NK-92 (cell line): Measurements from ENCODE around the gene ZC3H12C.
"Not testable (repeated sequence)": the region's sequence is repeated elsewhere in the genome, so short reads cannot be mapped to it uniquely, and the experiment has no call there.

Source experiments
- DNase-seq: peaks from one replicate; lab custom pipeline; 2025; ENCODE audit not compliant: unreplicated experiment; lab: John Stamatoyannopoulos, UW

ZC3H12C gene

DNA sequence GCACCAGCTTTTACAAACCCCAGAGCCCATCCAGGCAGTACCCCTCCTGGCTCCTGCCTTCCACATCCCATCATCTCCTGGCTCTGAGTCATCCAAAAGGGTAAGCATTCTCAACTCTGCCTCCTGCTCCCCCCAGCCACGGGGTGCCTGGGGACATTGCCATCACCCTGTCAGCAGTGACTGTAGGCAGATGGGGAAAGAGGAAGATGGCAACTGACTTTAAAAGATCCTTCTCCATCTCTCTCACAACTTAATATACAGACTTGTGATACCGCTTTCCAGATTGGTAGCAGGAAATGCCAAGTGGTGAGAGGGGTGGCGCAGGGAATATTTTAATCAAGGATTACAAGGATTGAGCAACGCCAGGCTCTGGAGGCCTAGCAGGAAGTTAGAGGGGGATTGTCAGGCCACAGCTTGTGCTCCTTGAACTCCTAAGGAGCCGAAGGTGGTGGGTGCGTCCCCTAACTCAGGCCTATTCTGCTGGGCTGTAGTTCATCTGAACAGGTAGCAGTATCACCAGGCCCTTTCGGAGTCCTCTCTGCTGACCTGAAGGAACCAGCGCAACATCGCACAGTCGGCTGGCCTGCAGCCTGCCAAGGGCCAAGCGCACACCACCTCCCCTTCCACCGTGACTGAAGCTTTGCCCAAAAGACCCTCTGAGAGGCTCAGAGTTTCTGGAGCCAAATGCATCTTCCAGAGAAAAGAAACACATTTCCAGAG, 83.3 kb downstream of the ZC3H12C start:
- DNase-seq = no peak

DNA sequence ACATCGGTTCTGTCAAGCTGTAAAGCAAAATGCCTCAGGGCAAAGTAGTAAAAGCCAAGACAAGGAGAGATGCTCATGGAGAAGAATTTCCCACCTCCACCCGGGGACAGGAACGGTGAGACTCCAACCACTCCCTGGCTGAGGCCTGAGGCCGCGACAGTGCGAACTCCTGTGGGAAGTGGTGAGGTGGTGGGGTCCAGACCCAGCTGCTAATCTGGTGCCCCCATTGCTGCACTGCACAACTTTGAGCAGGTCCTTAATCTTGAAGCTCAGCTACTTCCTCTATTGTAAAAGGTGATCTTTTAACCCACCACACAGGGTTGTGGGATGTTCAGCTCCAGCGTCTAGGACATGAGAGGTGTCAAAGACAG, 83.9 kb downstream of the ZC3H12C start:
- DNase-seq = no peak

DNA sequence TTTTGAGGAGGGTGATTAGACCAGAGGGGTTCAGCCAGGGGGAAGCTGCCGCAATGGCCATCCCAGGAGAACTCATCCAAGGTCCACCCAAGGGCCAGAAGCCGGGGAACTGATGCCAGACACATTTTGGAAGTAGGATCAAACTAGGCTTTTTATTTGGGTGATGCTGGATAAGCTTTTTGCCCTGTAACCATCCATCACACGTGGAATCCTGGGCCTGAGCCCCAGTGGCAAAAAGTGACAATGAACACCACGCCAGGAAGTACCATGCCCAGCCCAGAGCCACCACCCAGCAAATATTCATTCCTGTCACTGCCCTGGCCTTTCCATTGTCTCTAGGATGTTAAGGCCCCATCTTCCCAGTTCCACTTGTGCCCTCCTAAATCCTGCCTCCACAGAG, 85.9 kb downstream of the ZC3H12C start:
- DNase-seq = no peak

DNA sequence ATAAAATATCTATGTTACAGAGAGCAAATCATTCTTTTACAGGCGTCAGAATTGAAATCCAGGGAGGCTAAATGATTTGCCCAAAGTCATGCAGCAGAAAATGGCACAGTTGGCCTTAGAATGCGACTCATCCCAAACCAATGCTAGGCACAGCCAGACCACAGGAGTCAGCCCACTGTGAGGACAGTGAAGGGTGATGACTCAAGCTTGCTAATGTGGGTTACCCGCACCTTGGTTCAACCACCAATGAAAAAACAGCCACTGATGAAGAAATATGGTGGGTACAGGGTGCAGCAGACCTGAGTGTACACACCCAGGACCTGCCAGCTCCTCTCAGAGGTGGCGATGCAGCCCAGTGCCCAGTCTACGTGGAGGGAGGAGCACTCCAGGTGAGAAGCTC, 89.7 kb downstream of the ZC3H12C start:
- no peak for DNase-seq

DNA sequence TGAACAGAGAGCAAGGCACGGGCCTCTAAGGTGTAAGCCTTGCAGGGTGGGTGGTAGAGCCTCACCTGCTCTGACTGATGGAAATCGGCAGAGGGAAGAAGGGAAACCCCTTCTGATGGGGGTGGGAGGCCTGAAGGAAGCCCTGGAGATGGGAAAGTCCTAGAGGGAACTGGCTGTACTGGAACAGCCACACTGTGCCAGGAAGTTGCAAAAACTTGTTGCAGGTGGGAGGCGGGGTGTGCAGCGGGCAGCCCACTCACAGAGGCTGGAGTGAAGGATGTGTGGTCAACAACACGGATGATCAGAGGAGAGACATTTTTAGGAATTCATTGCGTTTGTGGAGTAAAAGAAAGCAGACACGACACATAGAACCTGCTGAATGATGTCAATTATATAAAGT, 91.3 kb downstream of the ZC3H12C start:
- DNase-seq = no peak

DNA sequence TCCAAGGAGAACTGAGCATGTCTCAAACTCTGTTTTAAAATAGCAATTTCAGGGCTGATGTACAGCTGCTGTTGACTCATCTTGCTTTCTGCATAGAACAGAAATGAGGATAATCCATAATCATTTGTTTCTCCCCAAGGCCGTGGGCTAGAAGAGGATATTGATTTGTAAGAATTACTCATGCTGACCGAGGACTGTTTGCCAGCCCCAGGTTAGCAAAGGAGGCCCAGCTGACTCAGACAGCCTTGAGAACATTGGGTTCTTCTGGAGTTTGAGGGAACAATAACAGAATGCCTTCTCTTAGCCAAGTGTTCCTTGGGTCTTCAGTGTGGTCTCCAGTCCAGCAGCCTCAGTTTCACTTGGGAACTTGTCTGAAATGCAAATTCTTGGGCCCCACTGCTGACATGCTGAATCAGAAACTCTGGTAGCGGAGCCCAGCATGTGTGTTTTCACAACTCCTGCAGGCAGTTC, 92.0 kb downstream of the ZC3H12C start:
- no peak for DNase-seq

DNA sequence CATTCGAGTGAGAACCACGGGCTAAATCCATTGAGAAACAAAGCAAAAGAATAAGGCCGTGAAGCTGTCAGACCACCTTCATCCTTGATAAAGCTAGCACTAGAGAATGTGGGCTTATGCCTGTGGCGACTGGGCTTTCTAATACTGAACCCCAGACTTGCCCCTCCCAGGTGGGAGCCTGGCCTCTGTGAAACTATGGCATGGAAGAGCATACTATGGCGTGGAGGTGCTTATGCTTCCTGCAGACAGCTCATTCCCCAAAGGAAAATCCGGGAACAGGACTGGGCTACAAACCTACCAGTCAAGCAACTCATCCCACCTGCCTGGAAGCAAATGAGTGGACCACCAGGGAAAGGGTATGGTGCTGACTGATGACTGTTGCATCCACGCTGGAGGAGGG, 92.4 kb downstream of the ZC3H12C start:
- DNase-seq = no peak

DNA sequence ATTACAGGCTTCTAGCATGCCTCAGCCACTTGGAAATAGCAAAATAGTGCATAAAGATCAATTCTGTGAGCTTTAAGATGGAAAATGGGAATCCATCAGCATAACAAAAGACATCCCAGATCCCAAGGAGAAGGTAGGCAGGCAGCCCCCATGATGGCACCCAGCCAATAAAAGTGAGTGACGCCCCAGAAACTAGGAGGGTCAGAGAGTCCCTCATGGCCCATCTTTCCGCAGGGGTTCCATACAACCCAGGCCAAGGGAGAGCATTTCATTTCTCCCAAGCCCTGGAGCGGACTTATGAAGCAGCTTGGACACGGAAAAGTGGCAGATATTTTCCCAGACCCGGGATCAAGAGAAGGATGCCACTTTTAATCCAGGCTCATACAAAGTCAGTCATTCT, 93.3 kb downstream of the ZC3H12C start:
- DNase-seq = no peak

DNA sequence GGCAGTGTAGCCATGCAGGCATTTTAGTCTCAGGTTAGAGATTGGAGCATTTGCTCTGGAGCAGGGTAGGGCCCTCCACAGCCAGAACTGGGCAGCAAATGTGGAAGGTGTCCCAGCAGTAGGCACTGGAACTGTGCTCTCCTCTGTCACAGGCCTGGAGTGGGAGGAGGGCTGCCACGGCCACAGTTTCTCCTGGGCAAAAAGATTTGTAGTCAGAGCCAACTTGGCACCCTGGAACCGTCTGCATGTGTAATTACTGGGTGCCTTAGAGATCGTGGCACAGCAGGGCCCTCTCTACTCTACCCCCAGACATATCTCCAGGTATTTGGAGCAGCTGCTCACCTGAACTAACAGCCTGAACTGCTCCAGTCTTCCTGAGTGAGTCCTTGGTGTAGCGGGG, 93.7 kb downstream of the ZC3H12C start:
- no peak for DNase-seq

DNA sequence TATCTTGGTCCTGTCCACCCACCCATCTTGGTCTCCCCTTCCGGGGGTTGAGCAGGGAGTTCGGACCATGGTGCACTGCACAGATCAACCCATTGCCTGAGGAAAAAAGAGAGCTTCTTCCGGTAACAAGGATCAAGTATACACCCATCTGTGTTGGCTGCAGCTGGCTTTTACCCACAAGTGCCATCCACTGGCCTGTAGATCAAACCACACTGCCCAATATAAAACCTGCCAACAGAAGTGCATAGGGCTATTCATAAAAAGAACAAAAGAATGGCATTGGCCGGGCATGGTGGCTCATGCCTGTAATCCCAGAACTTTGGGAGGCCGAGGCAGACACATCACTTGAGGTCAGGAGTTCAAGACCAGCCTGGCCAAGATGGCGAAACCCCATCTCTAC, 94.5 kb downstream of the ZC3H12C start:
- DNase-seq = no peak

DNA sequence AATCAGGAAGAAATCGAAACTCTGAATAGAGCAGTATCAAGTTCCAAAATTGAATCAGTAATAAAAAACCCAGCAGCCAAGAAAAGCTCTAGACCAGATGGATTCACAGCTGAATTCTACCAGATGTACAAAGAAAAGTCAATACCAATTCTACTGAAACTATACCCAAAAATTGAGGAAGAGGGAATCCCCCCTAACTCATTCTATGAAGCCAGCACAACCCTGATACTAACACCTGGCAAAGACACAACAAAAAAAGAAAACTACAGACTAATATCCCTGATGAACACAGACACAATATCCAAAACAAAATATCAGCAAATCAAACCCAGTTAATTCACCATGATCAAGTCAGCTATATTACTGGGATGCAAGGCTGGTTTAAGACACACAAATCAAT, 97.7 kb downstream of the ZC3H12C start:
- DNase-seq = no peak

DNA sequence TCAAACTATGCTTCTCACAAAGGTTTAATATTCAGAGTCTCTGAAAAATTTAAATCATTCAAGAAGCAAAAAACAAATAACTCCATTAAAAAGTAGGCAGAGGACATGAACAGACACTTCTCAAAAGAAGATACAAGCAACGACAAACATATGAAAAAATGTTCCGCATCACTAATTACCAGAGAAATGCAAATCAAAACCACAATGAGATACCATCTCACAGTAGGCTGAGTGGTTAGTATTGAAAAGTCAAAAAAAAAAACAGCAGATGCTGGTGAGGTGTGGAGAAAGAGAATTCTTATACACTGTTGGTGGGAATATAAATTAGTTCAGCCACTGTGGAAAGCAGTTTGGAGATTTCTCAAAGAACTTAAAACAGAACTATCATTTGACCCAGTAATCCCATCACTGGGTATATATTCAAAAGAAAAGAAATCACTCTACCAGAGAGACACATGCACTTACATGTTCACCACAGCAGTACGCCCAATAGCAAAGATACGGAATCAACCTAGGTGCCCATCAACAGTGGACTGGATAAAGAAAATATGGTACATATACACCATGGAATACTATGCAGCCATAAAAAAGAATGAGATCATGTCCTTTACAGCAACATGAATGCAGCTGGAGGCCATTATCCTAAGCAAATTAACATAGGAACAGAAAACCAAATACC, 99.6 kb downstream of the ZC3H12C start:
- DNase-seq = not testable (repeated sequence)

DNA sequence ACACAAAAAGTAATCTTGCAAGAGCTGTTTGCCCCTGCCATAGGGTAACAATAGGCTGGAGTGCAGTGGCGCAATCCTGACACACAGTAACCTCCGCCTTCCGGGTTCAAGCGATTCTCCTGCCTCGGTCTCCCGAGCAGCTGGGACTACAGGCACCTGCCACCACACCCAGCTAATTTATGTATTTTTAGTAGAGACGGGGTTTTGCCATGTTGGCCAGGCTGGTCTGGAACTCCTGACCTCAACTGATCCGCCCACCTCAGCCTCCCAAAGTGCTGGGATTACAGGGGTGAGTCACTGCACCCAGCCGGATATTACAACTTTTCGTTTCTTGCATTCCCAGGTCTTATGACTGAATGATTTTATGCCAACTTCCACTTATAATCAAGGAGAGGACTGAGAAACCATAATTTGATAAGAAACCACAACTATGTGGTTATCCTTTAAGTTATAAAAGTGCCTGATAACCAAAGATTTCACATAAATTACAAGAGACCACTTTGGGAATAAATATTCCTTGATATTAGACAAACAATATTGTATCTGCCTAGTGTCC, 101.1 kb downstream of the ZC3H12C start:
- DNase-seq = not testable (repeated sequence)

DNA sequence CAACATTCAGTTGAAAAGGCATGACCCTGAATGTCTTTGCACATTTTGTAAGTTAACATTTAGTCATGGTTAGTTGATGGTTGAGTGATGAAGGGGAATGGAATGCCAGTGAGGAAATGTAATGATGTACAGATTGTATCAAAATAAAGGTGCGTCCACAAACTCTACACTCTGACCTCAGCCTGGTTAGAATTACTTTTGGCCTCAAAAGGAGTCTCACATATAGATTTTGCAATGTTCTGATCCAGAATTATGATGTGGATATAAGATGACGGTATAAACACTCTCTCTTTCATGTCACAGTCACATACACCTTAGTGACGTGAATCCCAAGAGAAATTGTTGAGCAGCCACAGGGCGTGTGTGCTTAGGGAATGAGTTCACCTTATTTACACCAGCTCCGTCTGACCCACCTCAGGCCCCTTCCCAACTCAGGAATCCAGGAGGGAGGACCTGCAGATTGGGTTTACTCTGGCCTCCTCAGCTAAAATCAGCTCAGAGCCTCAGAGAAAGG, 103.1 kb downstream of the ZC3H12C start:
- DNase-seq = no peak

DNA sequence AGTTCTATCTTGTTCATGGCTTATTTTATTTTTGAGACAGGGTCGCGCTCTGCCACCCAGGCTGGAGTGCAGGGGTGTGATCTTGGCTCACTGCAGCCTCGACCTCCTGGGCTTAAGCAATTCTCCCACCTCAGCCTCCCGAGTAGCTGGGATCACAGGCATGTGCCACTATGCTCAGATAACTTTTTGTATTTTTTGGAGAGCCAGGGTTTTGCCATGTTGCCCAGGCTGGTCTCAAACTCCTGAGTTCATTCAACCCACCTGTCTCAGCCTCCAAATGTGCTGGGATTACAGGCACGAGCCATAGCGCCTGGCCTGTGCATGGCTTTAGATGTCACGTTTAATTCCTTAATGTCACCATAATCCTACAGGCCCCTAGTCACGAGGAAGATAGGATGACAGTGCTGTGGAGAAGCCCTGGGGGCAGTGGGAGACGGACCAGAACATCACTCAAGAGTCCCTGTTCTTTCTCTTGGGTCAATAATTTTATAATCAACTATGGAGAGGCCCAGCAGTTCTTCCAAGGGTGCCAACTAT, 103.8 kb downstream of the ZC3H12C start:
- no peak for DNase-seq

DNA sequence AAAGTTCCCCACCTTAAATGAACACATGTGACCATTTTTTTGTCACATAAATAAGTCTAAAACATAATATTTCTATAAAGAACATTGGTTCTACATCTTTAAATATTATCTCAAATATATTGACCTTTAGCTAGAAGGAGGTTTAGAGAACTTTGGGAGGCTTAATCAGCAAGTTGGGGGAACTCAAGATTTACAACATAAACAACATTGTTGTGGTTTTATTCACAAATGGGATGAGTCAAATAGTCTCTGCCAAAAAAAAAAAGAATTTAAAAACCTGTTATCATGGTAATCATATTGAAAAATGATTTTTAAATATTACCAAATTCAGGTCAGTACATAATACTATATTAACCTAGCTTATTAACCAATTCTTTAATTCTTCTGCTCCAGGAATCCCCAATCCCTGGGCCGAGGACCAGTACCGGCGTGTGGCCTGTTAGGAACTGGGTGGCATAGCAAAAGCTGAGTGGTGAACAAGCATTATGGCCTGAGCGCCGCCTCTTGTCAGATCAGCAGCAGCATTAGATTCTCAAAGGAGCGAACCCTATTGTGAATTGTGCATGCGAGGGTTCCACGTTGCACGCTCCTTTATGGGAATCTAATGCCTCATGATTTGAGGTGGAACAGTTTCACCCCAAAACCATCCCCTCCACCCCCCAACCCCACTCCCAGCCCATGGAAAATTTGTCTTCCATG, 105.0 kb downstream of the ZC3H12C start:
- no peak for DNase-seq

DNA sequence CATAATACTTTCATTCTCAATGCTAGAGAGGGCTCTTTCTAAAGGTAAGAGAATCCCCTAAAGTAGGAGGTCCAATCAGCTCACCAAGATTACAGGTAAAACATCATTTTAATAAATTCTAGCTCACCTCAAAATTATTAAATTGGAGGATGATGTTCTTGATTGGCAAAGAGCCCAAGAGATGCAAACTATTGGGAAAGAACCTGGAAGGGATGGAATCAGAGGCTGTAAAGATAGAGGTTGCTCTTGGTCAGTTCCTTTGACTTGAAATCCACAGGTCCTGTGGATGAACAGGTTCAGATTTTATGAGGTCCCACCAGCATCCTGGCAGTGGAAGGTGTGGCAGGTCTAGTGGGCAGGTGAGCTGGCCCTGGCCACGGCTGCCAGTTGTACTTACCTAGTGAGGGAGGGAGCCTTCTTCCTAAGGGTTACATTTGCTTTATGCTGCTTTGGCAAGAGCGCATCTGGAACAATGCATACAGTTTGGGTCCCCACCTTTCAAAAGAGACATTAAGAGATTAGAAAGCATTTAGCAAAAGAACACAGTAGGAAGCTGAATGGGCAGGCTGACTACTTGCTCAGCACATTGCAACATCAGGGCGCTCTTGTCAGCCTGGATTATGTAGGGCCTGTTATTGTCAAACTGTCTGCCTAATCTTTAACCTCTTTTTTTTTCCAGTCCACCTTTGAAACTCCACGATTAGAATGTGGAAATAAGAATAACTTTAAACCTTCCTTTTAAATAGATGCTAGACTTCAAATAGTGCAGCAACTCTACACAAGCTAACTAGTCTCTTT, 106.2 kb downstream of the ZC3H12C start:
- no peak for DNase-seq

DNA sequence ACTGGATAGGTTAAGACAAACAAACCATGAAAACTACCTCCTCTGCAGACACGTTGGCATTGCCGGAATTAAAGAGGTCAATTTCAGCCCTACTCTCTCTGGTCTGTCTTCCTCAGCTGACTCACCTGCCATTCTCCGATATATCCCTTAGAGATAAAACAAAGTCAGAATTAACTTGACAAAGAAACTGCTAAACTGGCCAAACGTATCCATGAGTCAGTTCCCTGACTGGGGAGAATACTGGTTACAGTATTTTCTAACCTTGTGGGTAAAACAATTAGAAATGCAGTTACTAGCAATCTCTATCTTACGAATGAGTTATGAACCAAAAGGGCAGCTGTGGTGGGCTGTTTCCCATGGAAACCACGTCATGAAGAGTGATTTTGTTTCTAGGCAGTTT, 107.0 kb downstream of the ZC3H12C start:
- no peak for DNase-seq

DNA sequence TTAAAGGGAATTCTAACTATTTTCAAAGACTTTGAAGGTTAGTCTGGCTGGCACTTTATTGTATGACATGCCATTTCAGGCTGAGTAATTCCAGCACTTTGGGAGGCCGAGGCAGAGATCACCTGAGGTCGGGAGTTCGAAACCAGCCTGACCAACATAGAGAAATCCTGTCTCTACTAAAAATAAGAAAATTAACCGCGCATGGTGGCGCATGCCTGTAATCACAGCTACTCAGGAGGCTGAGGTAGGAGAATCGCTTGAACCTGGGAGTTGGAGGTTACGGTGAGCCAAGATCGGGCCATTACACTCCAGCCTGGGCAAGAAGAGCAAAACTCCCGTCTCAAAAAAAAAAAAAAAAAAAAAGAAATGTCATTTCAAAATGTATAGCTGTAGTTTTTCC, 107.6 kb downstream of the ZC3H12C start:
- no peak for DNase-seq

DNA sequence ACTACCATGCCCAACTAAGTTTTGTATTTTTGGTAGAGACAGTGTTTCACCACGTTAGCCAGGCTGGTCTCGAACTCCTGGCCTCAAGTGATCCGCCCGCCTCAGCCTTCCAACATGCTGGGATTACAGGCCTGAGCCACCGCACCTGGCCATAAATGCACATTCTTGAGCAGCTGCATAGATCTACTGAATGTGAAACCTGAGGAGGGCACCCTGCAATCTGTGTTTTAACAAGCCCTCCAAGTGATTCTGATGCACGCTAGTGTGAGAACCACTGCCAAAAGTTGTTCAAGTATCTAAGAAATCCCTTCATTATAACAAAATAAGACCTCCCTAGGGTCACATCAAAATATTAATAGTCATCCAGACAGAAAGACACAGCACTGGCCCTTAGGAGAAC, 113.9 kb downstream of the ZC3H12C start:
- DNase-seq = no peak
